HG03095 (cell line): Measurements from ENCODE around the gene ADGRB2.

Experiments used
- ATAC-seq: cut with Tn5 transposase; IDR thresholded peaks from one replicate; pipeline ENCODE4 v1.9.1; 2021; ENCODE audit warnings: moderate library complexity; ENCODE audit not compliant: unreplicated experiment

The ADGRB2 gene

GRCh38 chr1:31765516-31765915 is 1.4 kb upstream of the ADGRB2 start:
- ATAC-seq: no peak

GRCh38 chr1:31765041-31765467 is 914 bp upstream of the ADGRB2 start:
- ATAC-seq: no peak

GRCh38 chr1:31763671-31764311 is 349 bp downstream of the ADGRB2 start:
- ATAC-seq: no peak

GRCh38 chr1:31762726-31763670 is 1.1 kb downstream of the ADGRB2 start:
- ATAC-seq: no peak

GRCh38 chr1:31762323-31762722 is 1.8 kb downstream of the ADGRB2 start:
- ATAC-seq: no peak

GRCh38 chr1:31761883-31762282 is 2.3 kb downstream of the ADGRB2 start:
- no peak for ATAC-seq

GRCh38 chr1:31760471-31761470 is 3.4 kb downstream of the ADGRB2 start:
- no peak for ATAC-seq

GRCh38 chr1:31759298-31760023 is 4.7 kb downstream of the ADGRB2 start:
- no peak for ATAC-seq

GRCh38 chr1:31758823-31759222 is 5.3 kb downstream of the ADGRB2 start:
- ATAC-seq: no peak

- ATAC-seq: no peak
These were observed 6.2 kb downstream of the ADGRB2 start for GRCh38 chr1:31757989-31758388.

GRCh38 chr1:31757204-31757679 is 6.9 kb downstream of the ADGRB2 start:
- no peak for ATAC-seq

- ATAC-seq: no peak
These were observed 7.6 kb downstream of the ADGRB2 start for GRCh38 chr1:31756578-31756977.

GRCh38 chr1:31755850-31756492 is 8.2 kb downstream of the ADGRB2 start:
- no peak for ATAC-seq

- no peak for ATAC-seq
These were observed 8.9 kb downstream of the ADGRB2 start for GRCh38 chr1:31755197-31755611.

GRCh38 chr1:31754397-31754796 is 9.7 kb downstream of the ADGRB2 start:
- ATAC-seq: no peak

- no peak for ATAC-seq
These were observed 10.3 kb downstream of the ADGRB2 start for GRCh38 chr1:31753707-31754349.

- ATAC-seq: no peak
These were observed 11.1 kb downstream of the ADGRB2 start for GRCh38 chr1:31752952-31753475.

- ATAC-seq: no peak
These were observed 11.9 kb downstream of the ADGRB2 start for GRCh38 chr1:31752258-31752657.

GRCh38 chr1:31751822-31752241 is 12.3 kb downstream of the ADGRB2 start:
- no peak for ATAC-seq
